ENCODE measurements around the gene B4GALNT3. TPM values are rescaled to one million over a fixed set of nuclear protein-coding genes. Genes with fewer than 3 reads are reported as not detected.

B4GALNT3 gene
- total and polyA plus RNA-seq, 2 experiments from 2014 or later = 2.8 to 15.8 TPM

DNA sequence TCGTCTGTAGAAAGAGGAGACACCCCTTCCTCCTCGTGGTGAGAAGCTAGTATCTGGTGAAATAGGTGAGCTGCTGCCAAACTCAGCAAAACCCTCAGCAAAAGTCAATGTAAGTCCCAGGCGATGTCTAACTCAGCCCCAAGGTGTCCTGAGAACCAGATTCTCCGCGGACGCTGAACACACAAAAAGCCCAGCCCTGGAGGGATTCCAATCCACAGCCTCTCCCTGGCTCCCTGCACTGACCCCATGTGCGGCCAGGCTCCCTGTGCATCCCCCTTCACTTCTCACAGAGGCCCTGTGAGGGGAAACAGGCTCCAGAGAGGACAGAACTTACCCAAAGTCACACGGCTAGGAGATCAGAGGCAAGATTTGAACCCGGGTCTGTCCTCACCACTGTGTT, 122.0 kb downstream of the B4GALNT3 start:
- no peaks in the 10 kb centered on the region for H3K79me2 ChIP-seq (replicated peaks; ENCODE audit: insufficient read depth)
- peaks cover 18% of the 10 kb centered on the region for H3K4me1 Mint-ChIP-seq

More for the DNA sequence above, 122.0 kb downstream of the B4GALNT3 start:
- Histone ChIP-seq H3K27ac (ENCODE audit: low read depth) (no peak overlapping the region), H2AFZ (no peak overlapping the region), H3K4me2 (no peak overlapping the region), H4K20me1 (replicated peaks; ENCODE audit: insufficient read depth) (no peaks in the 10 kb centered on the region), H3F3A (replicated peaks; ENCODE audit: low read depth) (no peaks in the 10 kb centered on the region; the same call in 1 of the 2 replicates), H3K4me3 (no peak overlapping the region), H3K36me3 (ENCODE audit: insufficient read depth) (no peaks in the 10 kb centered on the region), H3K27me3 (ENCODE audit: insufficient read depth) (peaks cover 3% of the 10 kb centered on the region; the same call in 1 of the 2 replicates), H3K4me1 (ENCODE audit: insufficient read depth) (0 out of 2 replicates have a peak, but pooled peaks cover 7% of the 10 kb centered on the region), H3K9me2 (ENCODE audit: insufficient read depth) (no peaks in the 10 kb centered on the region)
- TF ChIP-seq, protein P1, sequence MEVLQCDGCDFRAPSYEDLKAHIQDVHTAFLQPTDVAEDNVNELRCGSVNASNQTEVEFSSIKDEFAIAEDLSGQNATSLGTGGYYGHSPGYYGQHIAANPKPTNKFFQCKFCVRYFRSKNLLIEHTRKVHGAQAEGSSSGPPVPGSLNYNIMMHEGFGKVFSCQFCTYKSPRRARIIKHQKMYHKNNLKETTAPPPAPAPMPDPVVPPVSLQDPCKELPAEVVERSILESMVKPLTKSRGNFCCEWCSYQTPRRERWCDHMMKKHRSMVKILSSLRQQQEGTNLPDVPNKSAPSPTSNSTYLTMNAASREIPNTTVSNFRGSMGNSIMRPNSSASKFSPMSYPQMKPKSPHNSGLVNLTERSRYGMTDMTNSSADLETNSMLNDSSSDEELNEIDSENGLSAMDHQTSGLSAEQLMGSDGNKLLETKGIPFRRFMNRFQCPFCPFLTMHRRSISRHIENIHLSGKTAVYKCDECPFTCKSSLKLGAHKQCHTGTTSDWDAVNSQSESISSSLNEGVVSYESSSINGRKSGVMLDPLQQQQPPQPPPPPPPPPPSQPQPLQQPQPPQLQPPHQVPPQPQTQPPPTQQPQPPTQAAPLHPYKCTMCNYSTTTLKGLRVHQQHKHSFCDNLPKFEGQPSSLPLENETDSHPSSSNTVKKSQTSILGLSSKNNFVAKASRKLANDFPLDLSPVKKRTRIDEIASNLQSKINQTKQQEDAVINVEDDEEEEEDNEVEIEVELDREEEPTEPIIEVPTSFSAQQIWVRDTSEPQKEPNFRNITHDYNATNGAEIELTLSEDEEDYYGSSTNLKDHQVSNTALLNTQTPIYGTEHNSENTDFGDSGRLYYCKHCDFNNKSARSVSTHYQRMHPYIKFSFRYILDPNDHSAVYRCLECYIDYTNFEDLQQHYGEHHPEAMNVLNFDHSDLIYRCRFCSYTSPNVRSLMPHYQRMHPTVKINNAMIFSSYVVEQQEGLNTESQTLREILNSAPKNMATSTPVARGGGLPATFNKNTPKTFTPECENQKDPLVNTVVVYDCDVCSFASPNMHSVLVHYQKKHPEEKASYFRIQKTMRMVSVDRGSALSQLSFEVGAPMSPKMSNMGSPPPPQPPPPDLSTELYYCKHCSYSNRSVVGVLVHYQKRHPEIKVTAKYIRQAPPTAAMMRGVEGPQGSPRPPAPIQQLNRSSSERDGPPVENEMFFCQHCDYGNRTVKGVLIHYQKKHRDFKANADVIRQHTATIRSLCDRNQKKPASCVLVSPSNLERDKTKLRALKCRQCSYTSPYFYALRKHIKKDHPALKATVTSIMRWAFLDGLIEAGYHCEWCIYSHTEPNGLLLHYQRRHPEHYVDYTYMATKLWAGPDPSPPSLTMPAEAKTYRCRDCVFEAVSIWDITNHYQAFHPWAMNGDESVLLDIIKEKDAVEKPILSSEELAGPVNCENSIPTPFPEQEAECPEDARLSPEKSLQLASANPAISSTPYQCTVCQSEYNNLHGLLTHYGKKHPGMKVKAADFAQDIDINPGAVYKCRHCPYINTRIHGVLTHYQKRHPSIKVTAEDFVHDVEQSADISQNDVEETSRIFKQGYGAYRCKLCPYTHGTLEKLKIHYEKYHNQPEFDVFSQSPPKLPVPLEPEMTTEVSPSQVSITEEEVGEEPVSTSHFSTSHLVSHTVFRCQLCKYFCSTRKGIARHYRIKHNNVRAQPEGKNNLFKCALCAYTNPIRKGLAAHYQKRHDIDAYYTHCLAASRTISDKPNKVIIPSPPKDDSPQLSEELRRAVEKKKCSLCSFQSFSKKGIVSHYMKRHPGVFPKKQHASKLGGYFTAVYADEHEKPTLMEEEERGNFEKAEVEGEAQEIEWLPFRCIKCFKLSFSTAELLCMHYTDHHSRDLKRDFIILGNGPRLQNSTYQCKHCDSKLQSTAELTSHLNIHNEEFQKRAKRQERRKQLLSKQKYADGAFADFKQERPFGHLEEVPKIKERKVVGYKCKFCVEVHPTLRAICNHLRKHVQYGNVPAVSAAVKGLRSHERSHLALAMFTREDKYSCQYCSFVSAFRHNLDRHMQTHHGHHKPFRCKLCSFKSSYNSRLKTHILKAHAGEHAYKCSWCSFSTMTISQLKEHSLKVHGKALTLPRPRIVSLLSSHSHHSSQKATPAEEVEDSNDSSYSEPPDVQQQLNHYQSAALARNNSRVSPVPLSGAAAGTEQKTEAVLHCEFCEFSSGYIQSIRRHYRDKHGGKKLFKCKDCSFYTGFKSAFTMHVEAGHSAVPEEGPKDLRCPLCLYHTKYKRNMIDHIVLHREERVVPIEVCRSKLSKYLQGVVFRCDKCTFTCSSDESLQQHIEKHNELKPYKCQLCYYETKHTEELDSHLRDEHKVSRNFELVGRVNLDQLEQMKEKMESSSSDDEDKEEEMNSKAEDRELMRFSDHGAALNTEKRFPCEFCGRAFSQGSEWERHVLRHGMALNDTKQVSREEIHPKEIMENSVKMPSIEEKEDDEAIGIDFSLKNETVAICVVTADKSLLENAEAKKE (CRISPR knock-in tag; IDR thresholded peaks at IDR 0.05) = no peak
- TF ChIP-seq, protein P2, sequence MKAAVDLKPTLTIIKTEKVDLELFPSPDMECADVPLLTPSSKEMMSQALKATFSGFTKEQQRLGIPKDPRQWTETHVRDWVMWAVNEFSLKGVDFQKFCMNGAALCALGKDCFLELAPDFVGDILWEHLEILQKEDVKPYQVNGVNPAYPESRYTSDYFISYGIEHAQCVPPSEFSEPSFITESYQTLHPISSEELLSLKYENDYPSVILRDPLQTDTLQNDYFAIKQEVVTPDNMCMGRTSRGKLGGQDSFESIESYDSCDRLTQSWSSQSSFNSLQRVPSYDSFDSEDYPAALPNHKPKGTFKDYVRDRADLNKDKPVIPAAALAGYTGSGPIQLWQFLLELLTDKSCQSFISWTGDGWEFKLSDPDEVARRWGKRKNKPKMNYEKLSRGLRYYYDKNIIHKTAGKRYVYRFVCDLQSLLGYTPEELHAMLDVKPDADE (IDR thresholded peaks at IDR 0.05) = no peak
- TF ChIP-seq, protein P3, sequence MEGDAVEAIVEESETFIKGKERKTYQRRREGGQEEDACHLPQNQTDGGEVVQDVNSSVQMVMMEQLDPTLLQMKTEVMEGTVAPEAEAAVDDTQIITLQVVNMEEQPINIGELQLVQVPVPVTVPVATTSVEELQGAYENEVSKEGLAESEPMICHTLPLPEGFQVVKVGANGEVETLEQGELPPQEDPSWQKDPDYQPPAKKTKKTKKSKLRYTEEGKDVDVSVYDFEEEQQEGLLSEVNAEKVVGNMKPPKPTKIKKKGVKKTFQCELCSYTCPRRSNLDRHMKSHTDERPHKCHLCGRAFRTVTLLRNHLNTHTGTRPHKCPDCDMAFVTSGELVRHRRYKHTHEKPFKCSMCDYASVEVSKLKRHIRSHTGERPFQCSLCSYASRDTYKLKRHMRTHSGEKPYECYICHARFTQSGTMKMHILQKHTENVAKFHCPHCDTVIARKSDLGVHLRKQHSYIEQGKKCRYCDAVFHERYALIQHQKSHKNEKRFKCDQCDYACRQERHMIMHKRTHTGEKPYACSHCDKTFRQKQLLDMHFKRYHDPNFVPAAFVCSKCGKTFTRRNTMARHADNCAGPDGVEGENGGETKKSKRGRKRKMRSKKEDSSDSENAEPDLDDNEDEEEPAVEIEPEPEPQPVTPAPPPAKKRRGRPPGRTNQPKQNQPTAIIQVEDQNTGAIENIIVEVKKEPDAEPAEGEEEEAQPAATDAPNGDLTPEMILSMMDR (conservative IDR thresholded peaks at IDR 0.05; ENCODE audit: low read depth in 2 of 2) = no peak
- TF ChIP-seq STAT1 (IDR thresholded peaks at IDR 0.05; ENCODE audit: unreplicated experiment) = no peak
- TF ChIP-seq ZNF331 (CRISPR knock-in tag; IDR thresholded peaks at IDR 0.05; ENCODE audit: low read depth) = no peak
- TF ChIP-seq CREB1 (CRISPR knock-in tag; IDR thresholded peaks at IDR 0.05; ENCODE audit: low read depth) = no peak
- no peak for TF ChIP-seq NANOG (IDR thresholded peaks at IDR 0.05; ENCODE audit: borderline replicate concordance)
- TF ChIP-seq JUNB (IDR thresholded peaks at IDR 0.05; ENCODE audit: unreplicated experiment) = no peak
- TF ChIP-seq POLR2AphosphoS5 (IDR thresholded peaks at IDR 0.05; ENCODE audit: low read depth) = no peak
- TF ChIP-seq, protein P4, sequence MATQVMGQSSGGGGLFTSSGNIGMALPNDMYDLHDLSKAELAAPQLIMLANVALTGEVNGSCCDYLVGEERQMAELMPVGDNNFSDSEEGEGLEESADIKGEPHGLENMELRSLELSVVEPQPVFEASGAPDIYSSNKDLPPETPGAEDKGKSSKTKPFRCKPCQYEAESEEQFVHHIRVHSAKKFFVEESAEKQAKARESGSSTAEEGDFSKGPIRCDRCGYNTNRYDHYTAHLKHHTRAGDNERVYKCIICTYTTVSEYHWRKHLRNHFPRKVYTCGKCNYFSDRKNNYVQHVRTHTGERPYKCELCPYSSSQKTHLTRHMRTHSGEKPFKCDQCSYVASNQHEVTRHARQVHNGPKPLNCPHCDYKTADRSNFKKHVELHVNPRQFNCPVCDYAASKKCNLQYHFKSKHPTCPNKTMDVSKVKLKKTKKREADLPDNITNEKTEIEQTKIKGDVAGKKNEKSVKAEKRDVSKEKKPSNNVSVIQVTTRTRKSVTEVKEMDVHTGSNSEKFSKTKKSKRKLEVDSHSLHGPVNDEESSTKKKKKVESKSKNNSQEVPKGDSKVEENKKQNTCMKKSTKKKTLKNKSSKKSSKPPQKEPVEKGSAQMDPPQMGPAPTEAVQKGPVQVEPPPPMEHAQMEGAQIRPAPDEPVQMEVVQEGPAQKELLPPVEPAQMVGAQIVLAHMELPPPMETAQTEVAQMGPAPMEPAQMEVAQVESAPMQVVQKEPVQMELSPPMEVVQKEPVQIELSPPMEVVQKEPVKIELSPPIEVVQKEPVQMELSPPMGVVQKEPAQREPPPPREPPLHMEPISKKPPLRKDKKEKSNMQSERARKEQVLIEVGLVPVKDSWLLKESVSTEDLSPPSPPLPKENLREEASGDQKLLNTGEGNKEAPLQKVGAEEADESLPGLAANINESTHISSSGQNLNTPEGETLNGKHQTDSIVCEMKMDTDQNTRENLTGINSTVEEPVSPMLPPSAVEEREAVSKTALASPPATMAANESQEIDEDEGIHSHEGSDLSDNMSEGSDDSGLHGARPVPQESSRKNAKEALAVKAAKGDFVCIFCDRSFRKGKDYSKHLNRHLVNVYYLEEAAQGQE (IDR thresholded peaks at IDR 0.05; ENCODE audit: unreplicated experiment) = no peak
- no peaks in the 10 kb centered on the region; the same call in 2 of the 3 replicates for H3K9me3 Mint-ChIP-seq
- no peak overlapping the region for H3K27ac Mint-ChIP-seq
- H3K27me3 Mint-ChIP-seq (ENCODE audit: insufficient read depth, low read depth, poor library complexity) = no peaks in the 10 kb centered on the region
- DNase-seq (ENCODE audit: low spot score) (no peak), ATAC-seq (no peak)
- H3K36me3 Mint-ChIP-seq (ENCODE audit: low read depth) = no peaks in the 10 kb centered on the region
- H3K4me3 Mint-ChIP-seq = no peak overlapping the region
